Measurements from ENCODE around the gene FAM89A. TPM values are rescaled to one million over a fixed set of nuclear protein-coding genes. Genes with fewer than 3 reads are reported as not detected.
"Not testable (repeated sequence)": the region's sequence is repeated elsewhere in the genome, so short reads cannot be mapped to it uniquely, and the experiment has no call there.

FAM89A gene
- total RNA-seq, 1 donor from 2014 or later, result 16.0 TPM

DNA sequence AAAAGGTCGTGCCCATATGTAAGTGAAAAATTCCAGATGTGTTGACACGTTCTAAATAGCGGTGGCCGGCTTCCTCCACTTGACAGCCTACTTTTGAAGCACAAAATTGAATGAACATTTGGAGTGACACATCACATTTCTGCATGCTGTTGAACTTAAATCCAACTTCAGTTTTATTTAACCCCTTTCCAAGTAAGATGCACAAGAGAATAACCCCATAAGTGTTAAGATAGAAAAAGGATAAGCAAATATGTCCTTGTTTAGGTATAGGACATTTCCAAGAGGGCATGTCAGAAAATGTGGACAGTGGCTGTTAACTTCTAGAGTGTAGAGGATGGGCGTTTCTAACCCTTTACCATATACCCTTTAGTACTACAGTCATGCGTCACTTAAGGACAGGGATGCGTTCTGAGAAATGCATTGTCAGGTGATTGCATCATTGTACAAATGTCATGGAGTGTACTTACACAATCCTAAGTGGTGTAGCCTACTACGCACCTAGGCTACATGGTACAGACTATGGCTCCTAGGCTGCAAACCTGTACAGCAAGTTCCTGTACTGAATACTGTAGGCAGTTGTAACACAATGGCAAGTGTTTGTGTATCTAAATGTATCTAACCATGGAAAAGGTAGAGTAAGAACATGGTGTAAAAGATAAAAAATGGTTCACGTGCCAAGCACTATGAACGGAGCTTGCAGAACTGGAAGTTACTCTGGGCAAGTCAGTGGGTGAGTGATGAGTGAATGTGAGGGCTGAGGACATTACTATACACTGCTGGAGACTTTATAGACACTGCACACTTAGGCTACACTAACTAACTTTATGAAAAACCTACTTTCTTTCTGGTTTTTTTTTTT lies 9.3 kb upstream of the FAM89A start:
- Mint-ChIP-seq H3K36me3 (ENCODE audit: low read depth) (no peaks in the 10 kb centered on the region), H3K27ac (ENCODE audit: unreplicated experiment) (no peak overlapping the region), H3K27me3 (ENCODE audit: low read depth) (peaks cover 55% of the 10 kb centered on the region), H3K9me3 (peaks cover 4% of the 10 kb centered on the region), H3K4me3 (no peak overlapping the region), H3K4me1 (peaks cover 18% of the 10 kb centered on the region)
- no peak for DNase-seq (ENCODE audit: low read depth, low spot score)
- no peak for TF ChIP-seq CTCF (conservative IDR thresholded peaks at IDR 0.05)

DNA sequence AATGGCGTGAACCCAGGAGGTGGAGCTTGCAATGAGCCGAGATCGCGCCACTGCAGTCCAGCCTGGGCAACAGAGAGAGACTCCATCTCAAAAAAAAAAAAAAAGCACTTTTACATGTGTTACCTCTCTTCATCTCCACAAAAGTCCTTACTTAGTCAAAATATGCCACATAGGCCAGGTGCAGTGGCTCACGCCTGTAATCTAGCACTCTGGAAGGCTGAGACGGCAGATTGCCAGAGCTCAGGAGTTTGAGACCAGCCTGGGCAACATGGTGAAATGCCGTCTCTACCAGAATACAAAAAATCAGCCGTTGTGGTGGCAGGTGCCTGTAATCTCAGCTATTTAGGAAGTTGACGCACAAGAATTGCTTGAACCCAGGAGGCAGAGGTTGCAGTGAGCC lies 8.4 kb upstream of the FAM89A start:
- not testable (repeated sequence) for H3K4me1 Mint-ChIP-seq; H3K4me3 Mint-ChIP-seq; DNase-seq (ENCODE audit: low read depth, low spot score); H3K36me3 Mint-ChIP-seq (ENCODE audit: low read depth); H3K9me3 Mint-ChIP-seq; H3K27ac Mint-ChIP-seq (ENCODE audit: unreplicated experiment)
- peaks cover 59% of the 10 kb centered on the region for H3K27me3 Mint-ChIP-seq (ENCODE audit: low read depth)

DNA sequence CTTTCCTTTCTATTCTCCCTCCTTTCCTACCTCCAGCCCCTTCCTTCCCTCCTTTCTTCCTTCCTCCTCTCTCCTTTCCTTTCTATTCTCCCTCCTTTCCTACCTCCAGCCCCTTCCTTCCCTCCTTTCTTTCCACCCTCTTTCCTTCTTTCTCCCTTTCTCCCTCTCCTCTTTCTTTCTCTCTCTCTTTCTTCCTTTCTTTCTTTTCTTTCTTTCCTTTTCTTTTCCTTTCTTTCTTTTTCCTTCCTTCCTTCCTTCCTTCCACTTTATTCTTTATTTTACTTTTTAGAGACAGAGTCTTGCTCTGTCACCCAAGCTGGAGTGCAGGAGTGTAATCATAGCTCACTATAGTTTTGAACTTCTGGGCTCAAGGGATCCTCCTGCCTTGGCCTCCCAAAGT lies 7.5 kb upstream of the FAM89A start:
- not testable (repeated sequence) for H3K4me3 Mint-ChIP-seq; H3K36me3 Mint-ChIP-seq (ENCODE audit: low read depth); H3K27ac Mint-ChIP-seq (ENCODE audit: unreplicated experiment)

DNA sequence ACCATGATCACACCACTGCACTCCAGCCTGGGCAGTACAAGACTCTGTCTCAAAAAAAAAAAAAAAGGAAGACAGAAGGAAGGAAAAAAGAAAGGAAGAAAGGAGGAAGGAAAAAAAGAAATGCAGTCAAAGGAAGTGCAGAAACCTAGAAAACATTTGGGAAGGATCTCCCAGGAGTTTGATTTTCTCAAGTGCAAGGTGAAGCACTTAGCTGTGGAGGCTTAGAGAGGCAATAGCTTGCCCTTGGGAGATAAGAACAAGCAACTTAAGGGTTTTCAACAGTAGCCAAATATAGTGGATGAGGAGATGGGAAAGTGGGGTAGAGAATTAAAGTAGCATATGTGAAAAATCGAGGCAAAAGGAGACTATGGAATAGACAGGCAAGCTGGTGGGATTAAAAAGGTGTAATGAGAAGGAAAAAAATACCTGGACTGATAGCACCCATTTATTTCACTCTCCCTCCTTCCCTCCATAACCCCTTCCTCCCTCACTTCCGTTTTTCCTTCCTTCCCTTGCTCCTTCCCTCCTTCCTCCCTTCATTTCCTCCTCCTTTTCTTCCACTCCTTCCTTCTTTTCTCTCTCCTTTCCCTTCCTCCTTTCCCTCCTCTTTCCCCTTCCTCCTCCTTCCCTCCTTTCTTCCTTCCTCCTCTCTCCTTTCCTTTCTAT lies 6.8 kb upstream of the FAM89A start:
- no peak for TF ChIP-seq CTCF (conservative IDR thresholded peaks at IDR 0.05)
- DNase-seq (ENCODE audit: low read depth, low spot score), result no peak
- Mint-ChIP-seq H3K4me3 (no peak overlapping the region), H3K27ac (ENCODE audit: unreplicated experiment) (no peak overlapping the region), H3K36me3 (ENCODE audit: low read depth) (no peaks in the 10 kb centered on the region), H3K4me1 (no peaks in the 10 kb centered on the region), H3K27me3 (ENCODE audit: low read depth) (peaks cover 73% of the 10 kb centered on the region), H3K9me3 (peaks cover 4% of the 10 kb centered on the region)

More for the DNA sequence above, 7.5 kb upstream of the FAM89A start:
- DNase-seq (ENCODE audit: low read depth, low spot score); H3K9me3 Mint-ChIP-seq; H3K4me1 Mint-ChIP-seq: not testable (repeated sequence)
- peaks cover 67% of the 10 kb centered on the region for H3K27me3 Mint-ChIP-seq (ENCODE audit: low read depth)

DNA sequence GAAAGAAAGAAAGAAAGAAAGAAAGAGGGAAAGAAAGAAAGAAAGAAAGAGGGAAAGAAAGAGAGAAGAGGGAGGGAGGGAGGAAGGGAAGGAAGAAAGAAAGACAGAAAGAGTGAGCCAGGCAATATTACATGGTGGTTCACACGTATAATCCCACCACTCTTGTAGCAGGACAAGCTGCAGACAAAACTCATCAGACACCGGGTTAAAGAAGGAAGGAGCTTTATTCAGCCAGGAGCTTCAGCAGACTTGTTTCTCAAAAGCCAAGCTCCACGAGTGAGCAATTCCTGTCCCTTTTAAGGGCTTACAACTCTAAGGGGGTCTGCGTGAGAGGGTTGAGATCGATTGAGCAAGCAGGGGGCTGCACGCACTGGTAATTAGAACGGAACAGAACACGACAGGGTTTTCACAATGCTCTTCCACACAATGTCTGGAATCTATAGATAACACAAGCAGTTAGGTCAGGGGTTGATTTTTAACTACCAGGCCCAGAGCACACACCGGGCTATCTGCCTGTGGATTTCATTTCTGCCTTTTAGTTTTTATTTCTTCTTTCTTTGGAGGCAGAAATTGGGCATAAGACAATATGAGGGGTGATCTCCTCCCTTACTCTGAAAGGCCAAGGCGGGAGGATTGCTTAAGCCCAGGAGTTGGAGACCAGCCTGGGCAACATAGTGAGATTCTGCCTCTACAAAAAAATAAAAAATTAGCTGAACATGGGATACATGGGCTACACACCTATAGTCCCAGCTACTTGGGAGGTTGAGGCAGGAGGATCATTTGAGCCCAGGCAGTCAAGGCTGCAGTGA lies 6.1 kb upstream of the FAM89A start:
- H3K27ac Mint-ChIP-seq (ENCODE audit: unreplicated experiment); H3K4me3 Mint-ChIP-seq; H3K36me3 Mint-ChIP-seq (ENCODE audit: low read depth); DNase-seq (ENCODE audit: low read depth, low spot score); H3K4me1 Mint-ChIP-seq; H3K9me3 Mint-ChIP-seq: not testable (repeated sequence)
- peaks cover 81% of the 10 kb centered on the region for H3K27me3 Mint-ChIP-seq (ENCODE audit: low read depth)

DNA sequence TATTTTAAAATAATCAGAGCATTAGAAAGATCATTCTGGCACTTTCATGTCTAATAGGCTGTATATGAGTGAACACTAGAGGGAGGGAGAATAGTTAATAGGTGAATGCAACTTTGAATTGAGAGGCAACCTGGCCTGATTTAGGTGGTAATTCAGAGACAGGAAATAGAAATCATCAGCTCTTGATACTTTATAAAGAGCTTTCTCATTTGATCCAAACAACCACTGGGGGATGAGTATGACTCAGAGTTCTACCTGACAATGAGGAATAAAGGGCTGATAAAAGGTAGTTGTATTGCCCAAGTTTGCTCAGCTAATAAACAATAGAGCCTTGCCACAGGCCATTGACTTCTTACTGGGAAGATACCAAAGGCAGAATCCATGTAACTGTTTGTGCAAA lies 5.2 kb upstream of the FAM89A start:
- TF ChIP-seq CTCF (conservative IDR thresholded peaks at IDR 0.05), result no peak
- Mint-ChIP-seq H3K9me3 (peaks cover 4% of the 10 kb centered on the region), H3K36me3 (ENCODE audit: low read depth) (no peaks in the 10 kb centered on the region), H3K27ac (ENCODE audit: unreplicated experiment) (no peak overlapping the region), H3K4me1 (peaks cover 5% of the 10 kb centered on the region), H3K4me3 (no peak overlapping the region), H3K27me3 (ENCODE audit: low read depth) (peaks cover 81% of the 10 kb centered on the region)
- DNase-seq (ENCODE audit: low read depth, low spot score), result no peak
